GM12873 (cell line): ENCODE results near the gene ACE.

Experiments
- CTCF ChIP-seq: IDR thresholded peaks from 2 replicates; pipeline ENCODE4 v1.5.1; 2012; ENCODE audit warnings: low read depth, mild to moderate bottlenecking, moderate library complexity, low read length, control low read depth; ENCODE audit not compliant: insufficient read depth; ENCODE audit errors: missing control alignments

ACE gene

GRCh38 chr17:63506627-63507026 is 29.8 kb downstream of the ACE start:
- TF ChIP-seq CTCF, result no peak

- TF ChIP-seq CTCF, result no peak
Observed at GRCh38 chr17:63511331-63511730, 34.5 kb downstream of the ACE start.

- no peak for TF ChIP-seq CTCF
Observed at GRCh38 chr17:63512388-63512787, 35.5 kb downstream of the ACE start.

- TF ChIP-seq CTCF, result no peak
Observed at GRCh38 chr17:63512896-63513644, 36.2 kb downstream of the ACE start.

GRCh38 chr17:63514477-63514876 is 37.6 kb downstream of the ACE start:
- no peak for TF ChIP-seq CTCF

- TF ChIP-seq CTCF, result no peak
Observed at GRCh38 chr17:63514974-63515373, 38.1 kb downstream of the ACE start.

- TF ChIP-seq CTCF, result no peak
Observed at GRCh38 chr17:63515426-63515825, 38.6 kb downstream of the ACE start.
